ENCODE data around the gene TRPV5.

The TRPV5 gene

DNA sequence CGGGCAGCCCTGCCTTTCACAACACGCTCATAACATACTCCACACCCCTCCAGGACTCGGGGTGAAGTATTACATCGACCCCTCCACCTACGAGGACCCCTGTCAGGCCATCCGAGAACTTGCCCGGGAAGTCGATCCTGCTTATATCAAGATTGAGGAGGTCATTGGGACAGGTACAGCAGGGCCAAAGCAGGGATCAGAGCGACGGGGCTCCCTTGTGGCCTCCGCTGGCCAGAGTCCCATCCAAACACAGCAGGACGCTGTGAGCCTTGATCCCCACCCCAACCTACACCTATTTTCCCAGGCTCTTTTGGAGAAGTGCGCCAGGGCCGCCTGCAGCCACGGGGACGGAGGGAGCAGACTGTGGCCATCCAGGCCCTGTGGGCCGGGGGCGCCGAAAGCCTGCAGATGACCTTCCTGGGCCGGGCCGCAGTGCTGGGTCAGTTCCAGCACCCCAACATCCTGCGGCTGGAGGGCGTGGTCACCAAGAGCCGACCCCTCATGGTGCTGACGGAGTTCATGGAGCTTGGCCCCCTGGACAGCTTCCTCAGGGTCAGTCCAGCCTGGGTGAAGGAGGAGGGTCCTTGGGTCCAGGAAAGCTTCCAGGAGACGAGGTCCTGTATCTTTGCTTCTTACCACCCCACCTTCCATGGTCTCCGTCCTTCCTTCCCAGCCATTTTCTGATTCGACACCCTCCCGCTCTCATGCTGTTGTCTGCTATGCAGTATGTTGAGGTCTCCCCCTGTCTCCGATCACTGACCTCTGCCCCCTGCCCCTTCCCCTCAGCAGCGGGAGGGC lies 65.2 kb downstream of the TRPV5 start:
- DNase-seq: no peak

DNA sequence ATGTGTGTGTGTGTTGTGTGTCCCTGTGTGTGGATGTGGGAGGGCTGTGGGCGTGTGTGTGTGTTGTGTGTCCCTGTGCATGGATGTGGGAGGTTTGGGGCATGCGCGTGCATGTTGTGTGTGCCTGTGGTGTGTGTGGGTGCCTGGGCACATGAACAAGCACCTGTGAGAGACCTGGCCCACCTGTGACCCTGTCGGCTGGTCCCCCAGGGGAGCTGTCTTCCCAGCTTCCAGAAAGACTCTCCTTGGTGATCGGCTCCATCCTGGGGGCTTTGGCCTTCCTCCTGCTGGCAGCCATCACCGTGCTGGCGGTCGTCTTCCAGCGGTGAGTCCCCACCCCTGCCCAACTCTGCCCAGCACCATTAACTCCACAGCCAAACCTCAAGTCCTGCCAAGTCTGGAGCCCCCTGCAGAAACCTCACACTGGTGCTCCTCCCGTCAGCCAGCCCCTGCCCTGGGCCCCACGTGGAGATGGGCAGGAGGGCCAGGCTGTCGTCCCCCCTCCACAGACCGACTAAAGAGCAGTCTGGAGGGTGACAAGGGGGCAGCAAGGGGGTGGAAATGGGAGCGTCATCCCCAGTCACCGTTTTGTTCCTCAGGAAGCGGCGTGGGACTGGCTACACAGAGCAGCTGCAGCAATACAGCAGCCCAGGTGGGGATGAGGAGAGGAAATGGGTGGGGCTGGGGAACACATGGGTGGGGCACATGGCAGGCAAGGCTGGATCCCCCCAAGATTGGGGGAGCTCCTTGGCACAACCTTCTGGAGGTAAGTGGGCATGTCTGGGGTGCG lies 66.0 kb downstream of the TRPV5 start:
- no peak for DNase-seq

DNA sequence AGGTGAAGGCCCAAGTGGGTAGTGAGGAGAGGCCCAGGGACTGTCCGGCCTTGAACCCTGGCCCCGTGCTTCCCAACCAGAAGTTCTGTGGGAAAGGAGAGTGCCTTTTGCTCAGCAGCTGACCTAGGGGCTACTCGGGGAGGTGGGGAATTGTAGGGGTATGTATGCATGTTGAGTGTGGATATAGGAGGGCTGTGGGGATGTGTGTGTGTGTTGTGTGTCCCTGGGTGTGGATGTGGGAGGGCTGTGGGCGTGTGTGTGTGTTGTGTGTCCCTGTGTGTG lies 66.5 kb downstream of the TRPV5 start:
- no peak for DNase-seq

DNA sequence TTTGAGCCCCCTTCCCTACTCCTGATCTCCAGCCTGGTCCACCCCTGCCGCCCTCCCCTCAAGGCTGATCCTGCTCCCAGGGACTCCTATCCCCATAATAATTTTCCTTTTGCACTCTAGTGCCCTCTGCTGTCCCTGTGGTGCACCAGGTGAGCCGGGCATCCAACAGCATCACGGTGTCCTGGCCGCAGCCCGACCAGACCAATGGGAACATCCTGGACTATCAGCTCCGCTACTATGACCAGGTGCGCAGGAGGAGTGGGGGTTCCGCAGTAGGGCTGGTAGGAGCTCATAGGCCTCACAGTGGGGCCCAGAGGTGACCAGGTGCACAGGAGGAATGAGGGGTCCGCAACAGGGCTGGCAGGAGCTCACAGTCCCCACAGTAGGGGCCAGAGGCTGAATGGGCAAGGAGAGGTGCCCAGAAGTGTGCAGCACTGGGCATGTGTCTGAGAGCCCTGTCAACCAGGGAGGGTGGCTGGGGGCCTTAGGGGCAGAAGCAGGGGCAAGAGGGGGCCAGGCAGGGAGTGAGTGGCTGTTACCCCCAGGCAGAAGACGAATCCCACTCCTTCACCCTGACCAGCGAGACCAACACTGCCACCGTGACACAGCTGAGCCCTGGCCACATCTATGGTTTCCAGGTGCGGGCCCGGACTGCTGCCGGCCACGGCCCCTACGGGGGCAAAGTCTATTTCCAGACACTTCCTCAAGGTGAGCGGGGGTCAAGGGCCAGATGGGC lies 67.0 kb downstream of the TRPV5 start:
- no peak for DNase-seq

DNA sequence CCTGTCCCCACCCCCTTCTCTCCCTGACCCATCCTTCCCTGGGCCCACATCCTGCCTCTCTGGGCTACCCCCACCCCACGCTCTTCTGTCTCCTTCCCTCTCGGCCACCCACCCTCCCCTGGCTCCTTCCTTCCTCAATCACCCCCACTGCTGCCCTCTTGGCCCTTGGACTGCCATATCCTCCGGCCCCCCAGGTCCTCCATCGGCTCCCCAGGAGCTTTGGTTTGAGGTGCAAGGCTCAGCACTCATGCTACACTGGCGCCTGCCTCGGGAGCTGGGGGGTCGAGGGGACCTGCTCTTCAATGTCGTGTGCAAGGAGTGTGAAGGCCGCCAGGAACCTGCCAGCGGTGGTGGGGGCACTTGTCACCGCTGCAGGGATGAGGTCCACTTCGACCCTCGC lies 67.8 kb downstream of the TRPV5 start:
- DNase-seq: no peak

DNA sequence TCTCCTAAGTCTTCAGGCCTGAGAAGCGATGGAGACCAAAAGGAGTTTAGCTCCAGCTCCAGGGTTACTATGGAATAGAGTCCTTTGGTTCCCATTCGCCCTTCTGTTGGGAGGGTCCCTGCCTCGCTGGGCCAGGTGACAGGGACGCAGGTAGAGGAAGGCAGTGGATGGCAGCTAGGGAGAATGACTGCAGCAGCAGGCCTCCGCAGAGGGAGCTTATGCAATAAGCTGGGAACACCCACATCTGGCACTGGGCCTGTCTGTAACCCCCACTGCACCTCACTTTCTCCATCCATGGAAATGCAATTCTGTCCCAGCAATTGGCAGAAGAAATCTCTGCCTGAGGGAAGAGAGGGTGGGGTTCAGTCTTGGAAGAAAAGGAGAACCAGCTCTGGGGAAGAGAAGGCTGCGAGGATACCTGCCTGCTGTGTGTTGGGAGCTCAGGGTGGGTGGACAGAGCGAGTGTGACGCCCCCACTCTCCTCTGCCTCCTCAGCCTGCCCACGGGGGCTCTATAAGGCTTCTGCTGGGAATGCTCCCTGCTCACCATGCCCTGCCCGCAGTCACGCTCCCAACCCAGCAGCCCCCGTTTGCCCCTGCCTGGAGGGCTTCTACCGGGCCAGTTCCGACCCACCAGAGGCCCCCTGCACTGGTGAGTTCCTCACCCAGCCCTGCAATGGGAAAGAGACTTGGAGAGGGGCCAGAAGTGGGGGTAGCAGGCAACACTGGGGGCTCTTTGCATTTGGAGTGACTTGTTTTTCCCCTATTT lies 68.4 kb downstream of the TRPV5 start:
- DNase-seq: no peak

DNA sequence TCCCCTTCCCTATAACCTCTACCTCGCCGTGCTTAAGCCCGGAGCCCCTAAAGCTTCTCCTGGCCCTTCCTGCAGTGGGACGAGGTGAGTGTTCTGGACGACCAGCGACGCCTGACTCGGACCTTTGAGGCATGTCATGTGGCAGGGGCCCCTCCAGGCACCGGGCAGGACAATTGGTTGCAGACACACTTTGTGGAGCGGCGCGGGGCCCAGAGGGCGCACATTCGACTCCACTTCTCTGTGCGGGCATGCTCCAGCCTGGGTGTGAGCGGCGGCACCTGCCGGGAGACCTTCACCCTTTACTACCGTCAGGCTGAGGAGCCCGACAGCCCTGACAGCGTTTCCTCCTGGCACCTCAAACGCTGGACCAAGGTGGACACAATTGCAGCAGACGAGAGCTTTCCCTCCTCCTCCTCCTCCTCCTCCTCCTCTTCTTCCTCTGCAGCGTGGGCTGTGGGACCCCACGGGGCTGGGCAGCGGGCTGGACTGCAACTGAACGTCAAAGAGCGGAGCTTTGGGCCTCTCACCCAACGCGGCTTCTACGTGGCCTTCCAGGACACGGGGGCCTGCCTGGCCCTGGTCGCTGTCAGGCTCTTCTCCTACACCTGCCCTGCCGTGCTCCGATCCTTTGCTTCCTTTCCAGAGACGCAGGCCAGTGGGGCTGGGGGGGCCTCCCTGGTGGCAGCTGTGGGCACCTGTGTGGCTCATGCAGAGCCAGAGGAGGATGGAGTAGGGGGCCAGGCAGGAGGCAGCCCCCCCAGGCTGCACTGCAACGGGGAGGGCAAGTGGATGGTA lies 69.5 kb downstream of the TRPV5 start:
- no peak for DNase-seq

DNA sequence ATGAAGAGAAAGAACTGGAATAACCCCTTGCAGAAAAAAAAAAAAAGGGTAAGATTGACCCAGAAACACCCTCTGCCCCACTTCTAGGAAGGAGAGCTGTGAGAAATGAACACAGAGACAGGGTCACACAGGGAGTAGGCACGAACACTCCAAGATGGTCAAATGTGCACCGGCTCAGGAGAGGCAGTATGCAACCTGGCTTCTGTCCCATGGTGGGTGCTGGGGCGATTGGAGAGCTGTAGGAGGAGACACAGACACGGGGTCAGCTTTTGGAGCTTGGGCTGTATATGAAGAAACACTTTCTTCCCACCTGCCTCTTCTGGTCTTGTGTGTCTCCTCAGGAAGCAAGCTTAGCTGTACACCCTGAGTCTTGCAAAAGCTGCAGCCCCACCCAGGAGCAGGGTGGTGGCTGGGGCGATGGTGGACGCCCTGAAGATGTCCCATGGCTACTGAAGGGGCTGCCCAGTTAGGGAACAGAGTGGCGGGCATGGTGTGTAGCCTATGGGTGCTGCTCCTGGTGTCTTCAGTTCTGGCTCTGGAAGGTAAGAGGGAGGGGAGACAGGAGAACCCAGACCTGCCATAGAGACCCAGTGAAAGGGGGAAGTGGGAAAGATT lies 70.7 kb downstream of the TRPV5 start:
- DNase-seq: no peak

DNA sequence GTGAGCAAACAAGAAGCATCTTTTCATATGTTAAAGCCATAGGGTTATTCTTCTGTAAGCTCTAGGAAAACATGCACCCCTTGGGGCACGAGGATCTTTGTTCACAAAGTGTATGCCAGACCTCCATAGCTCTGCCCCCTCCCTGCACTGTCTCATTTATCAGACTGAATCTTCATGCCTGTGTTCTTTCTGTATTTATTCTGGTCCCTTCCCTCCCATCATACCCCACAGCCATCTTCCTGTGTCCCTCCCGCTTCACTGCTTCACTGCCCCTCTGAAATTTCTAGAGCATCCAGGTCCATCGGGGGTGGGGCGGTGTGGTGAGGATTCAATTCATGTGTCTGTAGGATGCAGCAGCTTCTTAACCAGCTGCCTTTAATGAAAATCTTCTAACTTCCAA lies 71.2 kb downstream of the TRPV5 start:
- DNase-seq: no peak

DNA sequence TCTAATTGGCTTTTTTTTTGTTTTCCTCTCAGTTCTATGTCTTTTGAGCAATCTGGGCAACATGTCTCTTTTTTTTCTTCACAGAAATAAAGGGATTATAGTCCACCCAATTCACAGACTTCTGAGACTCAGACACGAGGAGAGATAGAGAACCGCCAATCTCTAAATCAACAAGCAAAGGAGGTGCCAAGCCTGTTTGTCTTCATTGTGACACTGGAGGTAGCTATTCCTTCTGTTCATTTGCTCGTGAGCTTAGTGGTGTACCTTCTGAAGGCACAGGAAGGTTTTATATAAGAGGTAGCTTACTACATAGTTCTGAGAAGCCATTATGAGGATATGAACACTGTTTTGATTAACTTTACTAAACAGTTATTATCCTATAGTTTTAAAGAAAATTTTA lies 72.6 kb downstream of the TRPV5 start:
- no peak for DNase-seq

DNA sequence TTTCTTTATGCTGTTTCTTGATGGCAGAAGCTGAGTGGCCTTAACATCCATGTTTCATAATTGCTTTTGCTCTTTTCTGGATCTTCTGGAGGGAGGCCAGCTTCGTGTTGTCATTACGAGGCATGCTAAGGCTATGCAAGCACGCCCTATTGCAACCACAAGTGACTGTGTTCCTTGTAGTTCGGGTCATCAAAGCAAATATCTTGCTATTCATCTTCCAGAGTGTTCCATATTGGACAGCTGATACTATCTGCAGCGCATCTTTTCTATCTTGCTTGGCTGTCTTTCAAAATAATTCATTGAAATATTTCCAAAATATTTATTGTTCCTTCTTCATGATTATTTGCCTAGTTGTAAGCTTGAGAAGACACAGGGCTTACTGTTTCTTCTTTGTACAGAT lies 73.7 kb downstream of the TRPV5 start:
- no peak for DNase-seq

DNA sequence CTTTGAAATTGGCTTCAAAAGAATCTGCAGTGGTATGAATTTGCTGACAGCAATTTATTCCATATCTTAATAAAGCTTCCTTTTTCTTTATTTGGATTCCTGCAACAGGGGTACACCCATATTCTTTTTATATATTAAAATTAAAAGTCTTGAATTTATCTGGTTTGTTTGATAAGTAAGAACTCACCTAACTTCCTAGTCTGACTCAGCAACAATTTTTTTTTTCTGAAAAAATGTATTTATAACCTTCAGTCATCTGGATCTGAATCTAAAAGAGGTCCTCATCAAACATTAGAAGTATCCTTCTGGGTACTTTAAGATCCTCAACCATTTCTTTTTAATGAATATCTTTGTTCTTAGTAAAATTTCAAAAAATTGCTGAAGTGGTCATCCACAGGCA lies 74.1 kb downstream of the TRPV5 start:
- DNase-seq: no peak
